SJSA1 (cell line): Measurements from ENCODE around the gene PDZRN4. TPM values are rescaled to one million over a fixed set of nuclear protein-coding genes. Genes with fewer than 3 reads are reported as not detected.
"Not testable (repeated sequence)": the region's sequence is repeated elsewhere in the genome, so short reads cannot be mapped to it uniquely, and the experiment has no call there.

ENCODE experiments used
- DNase-seq, 2 experiments: peaks; one replicate each; pipeline ENCODE4 v3.0.0-alpha.2; 2015 to 2020; ENCODE audit warnings: low spot score in 2 of 2, low read depth in 1 of 2
- H3K27ac ChIP-seq: fragments of 250-450 bp; sonication (Bioruptor Pico); 2 replicates; pipeline ENCODE4 v1.5.1; 2020; ENCODE audit warnings: mild to moderate bottlenecking, moderate library complexity
- H3K27me3 ChIP-seq: fragments of 250-450 bp; sonication (Bioruptor Pico); replicated peaks from 2 replicates; pipeline ENCODE4 v1.5.1; 2020; ENCODE audit warnings: mild to moderate bottlenecking, moderate library complexity
- H3K36me3 ChIP-seq: fragments of 250-450 bp; sonication (Bioruptor Pico); 2 replicates; pipeline ENCODE4 v1.5.1; 2020; ENCODE audit warnings: mild to moderate bottlenecking
- H3K4me1 ChIP-seq: fragments of 250-450 bp; sonication (Bioruptor Pico); replicated peaks from 2 replicates; pipeline ENCODE4 v1.6.1; 2021; ENCODE audit warnings: mild to moderate bottlenecking
- H3K4me3 ChIP-seq: fragments of 250-450 bp; sonication (Bioruptor Pico); 2 replicates; pipeline ENCODE4 v1.5.1; 2020; ENCODE audit warnings: mild to moderate bottlenecking
- H3K9me3 ChIP-seq: fragments of 250-450 bp; sonication (Bioruptor Pico); replicated peaks from 2 replicates; pipeline ENCODE4 v1.5.1; 2020; ENCODE audit warnings: mild to moderate bottlenecking
- total RNA-seq: library from RNA; depleted of rRNA; stranded (reverse); fragments of >200 nt; shearing (Covaris generic); gene quantifications from 2 replicates; pipeline ENCODE4 v1.2.3, GENCODE V29; 2014

PDZRN4 gene
- total RNA-seq, 1 experiment from 2014 or later, result not detected

GRCh38 chr12:41228066-41228820, 40.1 kb downstream of the PDZRN4 start:
- no peaks in the 10 kb centered on the region for H3K4me1 ChIP-seq
- H3K4me3 ChIP-seq, result no peak overlapping the region
- no peaks in the 10 kb centered on the region for H3K27me3 ChIP-seq
- no peaks in the 10 kb centered on the region for H3K36me3 ChIP-seq
- no peaks in the 10 kb centered on the region for H3K9me3 ChIP-seq
- H3K27ac ChIP-seq, result no peak overlapping the region
- DNase-seq, result no peak

- no peaks in the 10 kb centered on the region for H3K36me3 ChIP-seq
- no peak for DNase-seq
- no peak overlapping the region for H3K4me3 ChIP-seq
- H3K4me1 ChIP-seq, result no peaks in the 10 kb centered on the region
- no peak overlapping the region for H3K27ac ChIP-seq
- no peaks in the 10 kb centered on the region for H3K9me3 ChIP-seq
- H3K27me3 ChIP-seq, result no peaks in the 10 kb centered on the region
These were observed 42.6 kb downstream of the PDZRN4 start for GRCh38 chr12:41230756-41231155.

GRCh38 chr12:41234692-41235091, 46.6 kb downstream of the PDZRN4 start:
- Histone ChIP-seq H3K27ac (no peak overlapping the region), H3K27me3 (no peaks in the 10 kb centered on the region), H3K36me3 (no peaks in the 10 kb centered on the region), H3K4me3 (no peak overlapping the region), H3K9me3 (no peaks in the 10 kb centered on the region), H3K4me1 (no peaks in the 10 kb centered on the region)
- no peak for DNase-seq

DNA sequence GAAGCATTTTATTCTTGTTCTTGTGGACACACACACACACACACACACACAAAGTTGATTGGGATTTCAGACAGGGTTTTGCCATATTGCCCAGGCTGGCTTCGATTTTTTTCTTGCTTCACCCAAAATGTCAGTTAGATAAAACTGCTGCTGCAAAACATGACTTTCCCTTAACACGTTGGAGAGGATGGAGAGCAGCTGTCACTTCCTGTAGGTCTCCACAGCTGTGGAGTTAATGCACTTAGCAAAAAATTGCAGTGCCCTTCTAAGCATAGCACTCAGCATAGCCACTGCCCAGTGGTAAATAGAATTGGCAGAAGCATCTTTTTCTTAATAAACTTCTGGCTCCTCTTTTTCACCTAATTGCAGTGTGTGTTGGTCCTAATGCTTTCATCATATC, 54.5 kb downstream of the PDZRN4 start:
- no peaks in the 10 kb centered on the region for H3K9me3 ChIP-seq
- H3K27ac ChIP-seq, result no peak overlapping the region
- H3K36me3 ChIP-seq, result no peaks in the 10 kb centered on the region
- H3K27me3 ChIP-seq, result no peaks in the 10 kb centered on the region
- H3K4me1 ChIP-seq, result no peaks in the 10 kb centered on the region
- DNase-seq, result no peak
- H3K4me3 ChIP-seq, result no peak overlapping the region

DNA sequence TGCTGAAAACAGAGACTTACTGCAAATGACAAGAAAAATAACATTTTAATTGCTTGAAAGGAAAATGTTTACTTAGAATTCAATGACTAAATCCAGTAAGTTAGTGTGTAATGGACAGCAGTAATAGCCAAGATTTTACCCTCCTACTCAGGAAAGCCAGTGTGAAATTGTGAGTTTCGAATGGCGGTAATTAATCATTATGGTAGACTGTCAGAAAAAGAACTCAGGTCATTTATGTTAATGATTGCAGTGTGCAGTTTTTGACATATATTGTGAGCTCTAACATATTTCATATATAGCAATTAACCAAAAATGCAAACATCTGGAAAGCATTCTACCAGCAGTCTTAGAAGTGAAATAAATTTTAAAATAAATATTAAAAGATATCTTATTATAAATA, 60.3 kb downstream of the PDZRN4 start:
- Histone ChIP-seq H3K4me3 (no peak overlapping the region), H3K27me3 (no peaks in the 10 kb centered on the region), H3K9me3 (no peaks in the 10 kb centered on the region), H3K27ac (no peak overlapping the region), H3K4me1 (no peaks in the 10 kb centered on the region), H3K36me3 (no peaks in the 10 kb centered on the region)
- DNase-seq, result no peak

- DNase-seq, result peak in 1 of 2 experiments; percentile 38
- H3K4me3 ChIP-seq, result no peak overlapping the region
- H3K36me3 ChIP-seq, result no peaks in the 10 kb centered on the region
- H3K27me3 ChIP-seq, result no peaks in the 10 kb centered on the region
- no peaks in the 10 kb centered on the region for H3K9me3 ChIP-seq
- no peaks in the 10 kb centered on the region for H3K4me1 ChIP-seq
- no peak overlapping the region for H3K27ac ChIP-seq
These were observed 62.6 kb downstream of the PDZRN4 start for GRCh38 chr12:41250748-41251147.

- Histone ChIP-seq H3K4me3 (no peak overlapping the region), H3K36me3 (no peaks in the 10 kb centered on the region), H3K27ac (no peak overlapping the region), H3K4me1 (peaks cover 7% of the 10 kb centered on the region), H3K27me3 (no peaks in the 10 kb centered on the region), H3K9me3 (no peaks in the 10 kb centered on the region)
- no peak for DNase-seq
These were observed 66.1 kb downstream of the PDZRN4 start for GRCh38 chr12:41254004-41254914.

GRCh38 chr12:41263196-41263595, 75.1 kb downstream of the PDZRN4 start:
- peak; percentile 66 to 79 for DNase-seq
- not testable (repeated sequence) for H3K9me3 ChIP-seq, H3K36me3 ChIP-seq, H3K4me3 ChIP-seq, H3K27me3 ChIP-seq
- Histone ChIP-seq H3K4me1 (peaks cover 34% of the 10 kb centered on the region), H3K27ac (peak overlapping the region; percentile 57)

DNA sequence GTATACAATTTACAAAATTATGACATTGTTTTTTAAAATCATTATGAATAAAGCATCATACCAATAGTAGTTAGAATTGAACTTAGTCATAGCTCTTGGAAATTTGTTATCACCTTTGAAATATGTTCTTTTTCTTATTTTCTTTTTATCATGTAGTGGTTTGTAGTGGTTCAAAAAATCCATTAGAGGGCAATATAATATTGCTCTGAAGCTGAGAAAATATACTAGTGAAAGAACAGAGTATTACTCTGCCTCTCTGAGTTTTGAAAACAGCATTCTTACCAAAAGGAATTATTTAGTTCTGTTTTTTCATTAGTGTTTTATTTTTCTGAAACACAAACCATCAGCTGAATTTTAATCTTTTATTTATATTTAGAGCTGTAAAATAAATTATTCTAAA, 76.2 kb downstream of the PDZRN4 start:
- H3K4me3 ChIP-seq, result no peak overlapping the region
- peak overlapping the region; percentile 57; the same call in 1 of the 2 replicates for H3K27ac ChIP-seq
- no peaks in the 10 kb centered on the region for H3K9me3 ChIP-seq
- no peaks in the 10 kb centered on the region; the same call in 1 of the 2 replicates for H3K27me3 ChIP-seq
- H3K4me1 ChIP-seq, result peaks cover 27% of the 10 kb centered on the region
- DNase-seq, result no peak
- no peaks in the 10 kb centered on the region for H3K36me3 ChIP-seq

DNA sequence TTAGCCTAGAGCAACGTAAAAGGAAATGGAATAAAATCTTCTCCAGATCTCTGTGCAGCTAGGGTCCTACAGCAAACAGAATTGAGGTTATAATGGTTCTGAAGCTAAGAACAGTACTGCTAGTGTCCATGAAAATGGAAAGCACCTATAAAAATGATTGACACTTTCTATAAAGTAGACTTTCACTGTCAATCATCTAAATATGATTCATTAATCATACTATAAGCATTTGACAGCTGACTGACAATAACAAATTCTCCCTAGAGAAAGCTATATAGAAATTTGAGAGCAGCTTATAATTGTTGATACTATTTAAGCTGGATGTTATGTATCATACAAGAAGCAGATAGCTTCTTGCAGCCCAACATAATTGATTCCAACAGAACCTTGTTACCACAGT, 80.9 kb downstream of the PDZRN4 start:
- DNase-seq, result no peak
- no peak overlapping the region for H3K4me3 ChIP-seq
- peaks cover 2% of the 10 kb centered on the region for H3K4me1 ChIP-seq
- no peaks in the 10 kb centered on the region; the same call in 1 of the 2 replicates for H3K27me3 ChIP-seq
- no peak overlapping the region for H3K27ac ChIP-seq
- no peaks in the 10 kb centered on the region for H3K9me3 ChIP-seq
- no peaks in the 10 kb centered on the region for H3K36me3 ChIP-seq

DNA sequence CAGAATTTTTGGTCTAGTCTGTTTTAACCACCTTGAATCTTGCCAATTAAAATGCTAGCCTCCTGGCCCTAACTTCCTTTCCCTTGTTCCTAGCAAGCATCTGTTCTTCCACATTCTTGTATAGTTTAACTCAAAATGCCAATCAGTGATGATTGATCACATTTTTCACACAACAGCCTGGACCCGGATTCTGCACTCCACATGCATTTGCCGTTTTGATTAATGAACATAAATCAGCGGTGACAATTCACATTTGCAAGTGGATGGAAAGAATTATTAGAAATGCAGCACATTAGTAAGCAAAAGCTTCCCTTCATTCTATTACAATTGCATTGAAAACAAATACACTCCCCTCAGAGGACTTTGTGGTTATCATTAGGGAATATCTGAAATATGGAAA, 83.4 kb downstream of the PDZRN4 start:
- Histone ChIP-seq H3K9me3 (no peaks in the 10 kb centered on the region), H3K4me1 (no peaks in the 10 kb centered on the region), H3K27me3 (no peaks in the 10 kb centered on the region; the same call in 1 of the 2 replicates), H3K27ac (no peak overlapping the region), H3K36me3 (no peaks in the 10 kb centered on the region), H3K4me3 (no peak overlapping the region)
- DNase-seq, result no peak

- Histone ChIP-seq H3K27me3 (no peaks in the 10 kb centered on the region; the same call in 1 of the 2 replicates), H3K4me3 (no peak overlapping the region), H3K9me3 (no peaks in the 10 kb centered on the region), H3K4me1 (no peaks in the 10 kb centered on the region), H3K36me3 (no peaks in the 10 kb centered on the region), H3K27ac (no peak overlapping the region)
- no peak for DNase-seq
These were observed 86.5 kb downstream of the PDZRN4 start for GRCh38 chr12:41274643-41275042.

DNA sequence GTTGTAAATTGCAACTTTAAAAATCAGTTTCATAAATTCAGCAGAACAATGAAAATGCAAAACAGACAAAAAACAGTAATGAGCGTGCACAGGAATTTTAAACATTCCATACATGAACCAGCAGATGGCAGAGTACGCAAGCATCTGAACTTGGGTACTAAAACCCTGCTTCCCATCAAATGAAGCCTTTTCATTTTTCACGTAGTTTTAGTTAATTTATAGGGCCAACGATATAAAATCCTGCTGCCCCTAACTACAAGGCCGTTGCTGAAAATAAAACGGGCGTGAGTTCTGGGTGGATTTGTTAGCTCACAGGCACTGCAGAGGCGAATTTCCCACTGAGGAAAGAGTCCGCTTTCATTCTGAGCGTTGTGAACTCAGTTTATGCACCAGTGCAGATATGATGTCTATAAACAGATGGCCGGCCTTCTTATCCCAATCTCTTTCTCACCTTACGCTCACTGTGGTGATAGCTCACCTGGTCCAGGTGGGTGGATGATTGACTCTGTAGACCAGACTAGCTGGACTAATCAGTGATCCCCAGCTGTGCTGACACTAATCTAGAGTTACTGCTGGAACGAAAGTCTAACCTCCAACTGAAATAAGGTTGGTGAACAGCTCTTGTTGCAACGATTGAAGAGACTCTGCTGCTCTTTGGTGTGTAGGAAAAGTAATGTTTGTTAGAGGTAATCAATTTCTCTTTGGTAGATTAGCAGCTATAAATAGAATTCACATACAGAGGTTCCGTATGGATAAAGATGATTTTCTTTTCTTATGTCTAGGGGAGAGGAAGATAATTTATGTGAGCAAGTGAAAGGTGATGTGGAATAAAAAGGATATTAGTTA, 89.2 kb downstream of the PDZRN4 start:
- H3K9me3 ChIP-seq, result no peaks in the 10 kb centered on the region
- no peak overlapping the region for H3K4me3 ChIP-seq
- H3K4me1 ChIP-seq, result no peaks in the 10 kb centered on the region
- H3K27ac ChIP-seq, result no peak overlapping the region
- no peaks in the 10 kb centered on the region for H3K27me3 ChIP-seq
- DNase-seq, result no peak
- no peaks in the 10 kb centered on the region for H3K36me3 ChIP-seq
